Epithelial cell of esophagus (primary cell): ENCODE measurements around the gene FLNC.

Source experiments
- DNase-seq: peaks from one replicate; pipeline ENCODE4 v3.0.0; 2010; ENCODE audit warnings: low read depth
- H3K4me3 ChIP-seq: 2 replicates; pipeline ENCODE4 v1.5.1; 2011; ENCODE audit warnings: mild to moderate bottlenecking, low read length, control low read depth
- TF ChIP-seq, protein P1 (sequence below): IDR thresholded peaks from 2 replicates; pipeline ENCODE4 v1.5.1; 2011; ENCODE audit warnings: low read depth, mild to moderate bottlenecking, low read length, control low read depth, inconsistent platforms; ENCODE audit not compliant: insufficient read depth; ENCODE audit errors: missing control alignments

The FLNC gene

DNA sequence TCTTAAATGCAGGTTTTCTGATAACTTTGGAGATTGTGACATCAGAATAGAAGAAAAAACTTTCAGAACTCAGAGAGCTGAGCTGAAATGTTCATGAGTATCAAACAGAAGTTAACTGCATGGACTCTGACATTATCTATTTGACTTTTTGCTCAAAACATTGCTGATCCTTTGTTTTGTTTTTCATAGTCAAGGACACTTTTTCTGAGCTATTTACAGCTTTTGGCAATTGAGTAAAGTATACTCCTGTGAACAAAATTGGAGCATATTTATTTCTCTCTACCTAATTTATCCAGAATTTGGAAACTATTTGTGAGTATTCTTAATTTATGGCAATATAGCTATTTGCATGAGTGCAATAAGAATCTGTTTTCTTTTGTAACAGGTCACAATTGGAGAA, 69.2 kb downstream of the FLNC start:
- H3K4me3 ChIP-seq = no peak overlapping the region
- no peak for DNase-seq
- TF ChIP-seq, protein P1, sequence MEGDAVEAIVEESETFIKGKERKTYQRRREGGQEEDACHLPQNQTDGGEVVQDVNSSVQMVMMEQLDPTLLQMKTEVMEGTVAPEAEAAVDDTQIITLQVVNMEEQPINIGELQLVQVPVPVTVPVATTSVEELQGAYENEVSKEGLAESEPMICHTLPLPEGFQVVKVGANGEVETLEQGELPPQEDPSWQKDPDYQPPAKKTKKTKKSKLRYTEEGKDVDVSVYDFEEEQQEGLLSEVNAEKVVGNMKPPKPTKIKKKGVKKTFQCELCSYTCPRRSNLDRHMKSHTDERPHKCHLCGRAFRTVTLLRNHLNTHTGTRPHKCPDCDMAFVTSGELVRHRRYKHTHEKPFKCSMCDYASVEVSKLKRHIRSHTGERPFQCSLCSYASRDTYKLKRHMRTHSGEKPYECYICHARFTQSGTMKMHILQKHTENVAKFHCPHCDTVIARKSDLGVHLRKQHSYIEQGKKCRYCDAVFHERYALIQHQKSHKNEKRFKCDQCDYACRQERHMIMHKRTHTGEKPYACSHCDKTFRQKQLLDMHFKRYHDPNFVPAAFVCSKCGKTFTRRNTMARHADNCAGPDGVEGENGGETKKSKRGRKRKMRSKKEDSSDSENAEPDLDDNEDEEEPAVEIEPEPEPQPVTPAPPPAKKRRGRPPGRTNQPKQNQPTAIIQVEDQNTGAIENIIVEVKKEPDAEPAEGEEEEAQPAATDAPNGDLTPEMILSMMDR = no peak

DNA sequence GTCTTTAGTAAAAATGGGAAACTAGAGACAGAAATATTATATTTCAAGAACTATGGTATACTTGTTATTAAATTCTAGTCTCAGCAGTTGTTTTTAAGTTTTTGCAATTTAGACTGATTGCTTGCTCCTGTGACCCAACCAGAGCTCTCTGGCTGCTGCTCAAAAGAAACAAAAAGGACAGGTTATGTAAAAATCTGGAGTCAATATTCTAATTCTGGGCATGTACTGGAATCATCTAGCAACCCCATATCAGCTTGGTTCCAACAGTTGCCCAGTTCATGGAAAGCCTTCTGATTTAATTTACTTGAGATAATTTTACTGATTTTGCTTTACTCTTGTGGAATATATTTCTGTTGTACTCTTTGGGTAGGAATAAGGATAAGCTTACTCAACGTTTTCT, 70.0 kb downstream of the FLNC start:
- TF ChIP-seq, protein P1 = no peak
- DNase-seq = no peak
- H3K4me3 ChIP-seq = no peak overlapping the region

DNA sequence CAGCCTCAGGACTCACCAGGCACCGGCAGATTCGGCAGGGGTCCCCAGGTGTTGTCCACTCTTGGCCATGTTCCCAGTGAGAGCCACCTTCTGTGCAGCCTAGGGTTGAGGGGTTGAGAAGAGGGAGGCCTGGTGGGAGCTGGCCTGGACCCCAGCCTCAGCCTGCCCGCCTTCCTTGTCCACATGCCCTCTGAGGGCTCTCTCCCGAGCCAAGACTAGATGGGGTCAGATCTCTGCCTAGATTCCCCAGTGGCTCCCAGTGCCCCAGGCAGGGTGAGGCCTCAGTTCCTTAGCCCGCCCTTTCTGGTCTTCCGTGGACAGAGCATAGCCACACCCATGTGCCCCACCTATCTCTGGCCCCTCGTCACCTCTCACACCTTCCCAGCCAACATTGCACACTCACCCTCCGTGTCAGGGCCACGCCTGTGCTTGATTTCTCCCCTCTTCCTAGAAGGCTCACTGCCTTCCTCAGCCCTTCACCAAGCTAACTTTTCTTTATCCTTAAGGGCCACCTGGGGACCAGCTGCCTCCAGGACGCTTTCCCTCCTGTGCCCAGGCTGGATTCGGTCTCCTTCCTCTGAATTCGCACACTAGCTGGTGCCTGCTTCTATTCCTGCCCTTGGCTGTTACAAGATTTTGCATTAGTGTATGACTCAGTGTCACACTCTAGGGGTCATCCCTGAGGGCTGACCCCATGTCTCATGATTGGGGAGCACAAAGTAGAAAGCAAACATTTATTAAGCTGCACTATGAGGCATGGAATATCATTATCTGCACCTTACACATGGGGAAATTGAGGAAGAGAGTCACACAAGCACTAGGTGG, 72.8 kb downstream of the FLNC start:
- H3K4me3 ChIP-seq = no peak overlapping the region
- DNase-seq = peak; percentile 30

DNA sequence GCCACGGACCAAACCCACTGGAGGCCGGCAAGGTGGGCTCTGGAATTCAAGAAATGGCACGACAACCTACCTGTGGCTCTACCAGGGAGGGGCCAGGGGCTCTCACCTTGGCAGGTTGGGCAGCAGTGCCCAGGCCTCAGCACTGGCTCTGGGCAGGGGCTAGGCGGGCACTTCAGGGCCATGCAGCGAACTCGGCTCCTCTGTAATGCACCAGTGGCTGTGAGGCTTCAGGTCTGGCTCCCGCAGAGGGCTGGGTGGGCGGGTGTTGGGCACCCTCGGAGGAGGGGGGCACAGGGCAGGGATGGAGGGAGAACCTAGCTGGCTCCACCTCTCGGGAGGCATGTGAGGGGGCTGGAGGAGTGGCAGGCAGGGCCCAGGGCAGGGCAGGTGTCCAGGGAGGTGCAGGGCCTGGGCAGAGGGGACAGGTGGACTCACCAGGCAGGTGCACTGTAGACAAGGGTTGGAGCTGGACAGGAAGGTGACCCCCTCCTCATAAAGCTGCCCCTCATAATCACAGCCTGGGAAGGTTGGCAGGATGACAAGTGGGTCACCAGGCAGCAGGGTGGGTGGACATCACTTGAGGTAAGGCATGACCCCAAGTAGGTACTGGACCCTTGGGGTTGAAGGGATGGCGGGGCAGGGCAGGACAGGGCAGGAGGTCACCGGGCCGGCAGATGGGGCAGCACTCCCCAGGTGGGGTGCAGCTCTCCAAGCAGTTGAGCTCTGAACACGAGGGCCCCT, 73.6 kb downstream of the FLNC start:
- no peak for DNase-seq
- TF ChIP-seq, protein P1 = no peak
- H3K4me3 ChIP-seq = no peak overlapping the region

More for the DNA sequence above, 72.8 kb downstream of the FLNC start:
- TF ChIP-seq, protein P1 = no peak

DNA sequence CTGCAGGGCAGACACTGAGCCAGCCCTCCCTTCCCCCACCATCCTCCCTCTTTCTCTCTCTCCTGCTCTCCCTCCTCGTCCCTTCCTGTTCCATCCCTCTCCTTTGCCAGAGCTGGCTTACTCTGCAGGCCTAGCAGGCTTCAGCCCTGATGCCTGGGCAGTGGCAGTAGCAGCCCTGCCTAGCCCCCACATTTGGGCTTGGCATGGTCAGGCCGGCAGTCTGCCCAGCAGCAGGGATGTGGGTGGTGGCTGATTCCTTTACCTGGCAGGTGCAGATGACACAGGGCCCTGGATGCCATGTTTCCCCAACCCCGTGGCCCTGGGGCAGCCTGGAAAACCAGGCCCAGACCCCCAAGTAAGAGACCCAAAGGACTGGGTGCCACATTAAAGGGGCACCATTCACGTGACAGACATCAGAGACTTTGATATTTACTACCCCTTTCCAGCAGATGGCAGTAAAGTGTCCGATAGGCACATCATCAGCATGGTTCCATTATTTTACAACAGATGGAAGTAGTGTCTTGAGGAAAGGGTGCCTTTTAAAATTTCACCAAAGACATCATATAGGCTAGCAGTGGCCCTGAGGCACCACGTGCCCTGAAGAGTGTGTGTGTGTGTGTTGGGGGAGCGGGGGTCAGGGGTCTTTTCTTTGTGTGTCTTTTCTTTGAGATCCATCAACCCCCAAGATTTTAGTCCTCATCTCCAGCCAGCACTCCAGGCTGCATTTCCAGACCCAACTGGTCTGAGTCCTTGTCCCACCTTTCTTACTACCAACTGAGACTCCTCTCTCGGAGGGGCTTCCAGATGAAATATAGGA, 74.4 kb downstream of the FLNC start:
- DNase-seq = peak; percentile 69
- TF ChIP-seq, protein P1 = peak; percentile 65
- H3K4me3 ChIP-seq = no peak overlapping the region

DNA sequence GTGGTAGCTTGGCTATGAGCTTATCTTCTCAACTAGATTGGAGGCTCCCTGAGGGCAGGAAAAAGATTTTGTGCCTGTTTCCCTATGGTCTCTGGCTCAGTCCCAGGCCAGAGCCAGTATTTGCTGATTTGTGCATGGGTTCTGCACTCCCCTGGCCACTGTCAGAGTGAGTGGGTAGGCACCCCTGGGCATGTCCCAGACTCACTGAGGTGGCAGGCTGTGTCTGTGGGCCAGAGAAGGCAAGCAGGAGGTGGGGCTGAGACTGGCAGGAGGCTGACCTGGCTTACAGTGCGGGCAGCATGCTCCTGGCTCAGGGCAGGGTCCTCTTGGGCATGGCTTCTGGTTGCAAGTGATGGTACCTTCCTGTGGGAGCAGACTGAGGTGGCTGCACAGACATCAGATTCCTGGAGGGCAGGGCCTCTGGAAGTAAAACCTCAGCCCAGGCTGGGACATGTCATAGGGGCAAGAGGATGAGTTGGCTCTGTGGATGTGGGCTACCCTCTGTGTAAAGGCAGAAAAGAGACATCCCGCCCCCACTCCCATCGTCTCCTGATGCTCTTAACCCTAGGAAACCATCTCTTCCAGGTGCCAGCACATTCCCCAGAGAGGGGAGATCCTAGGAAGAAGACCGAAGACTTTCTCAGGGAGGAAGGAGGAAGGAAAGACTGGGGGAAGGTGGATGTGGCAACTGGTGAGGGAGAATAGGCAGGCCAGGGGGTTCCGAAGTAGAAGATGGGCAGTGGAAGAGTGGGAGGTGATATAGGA, 76.0 kb downstream of the FLNC start:
- H3K4me3 ChIP-seq = no peak overlapping the region
- DNase-seq = no peak
- TF ChIP-seq, protein P1 = no peak
